ENCODE measurements around the gene HTR1D. TPM values are rescaled to one million over a fixed set of nuclear protein-coding genes. Genes with fewer than 3 reads are reported as not detected.

HTR1D gene
- total RNA-seq, 4 donors from 2014 or later, result 0.14 to 0.20 TPM; not detected in 2

DNA sequence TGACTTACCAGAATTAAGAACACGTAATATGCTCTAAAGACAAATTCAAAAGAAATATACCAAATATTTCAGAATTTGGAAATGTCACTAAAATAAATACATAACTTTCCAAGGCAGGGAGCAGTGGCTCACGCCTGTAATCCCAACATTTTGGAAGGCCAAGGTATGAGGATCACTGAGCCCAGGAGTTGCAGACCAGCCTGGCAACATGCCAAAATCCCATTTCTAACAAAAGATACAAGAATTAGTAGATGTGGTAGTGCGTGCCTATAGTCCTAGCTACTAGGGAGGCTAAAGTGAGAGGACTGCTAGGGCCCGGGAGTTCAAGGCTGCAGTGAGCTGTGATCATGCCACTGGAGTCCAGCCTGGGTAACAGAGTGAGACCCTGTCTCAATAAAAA lies 60.4 kb downstream of the HTR1D start:
- TF ChIP-seq POLR2AphosphoS5 (IDR thresholded peaks at IDR 0.05), result no peak
- TF ChIP-seq EP300 (IDR thresholded peaks at IDR 0.05; ENCODE audit: low read depth), result no peak
- TF ChIP-seq, protein P1, sequence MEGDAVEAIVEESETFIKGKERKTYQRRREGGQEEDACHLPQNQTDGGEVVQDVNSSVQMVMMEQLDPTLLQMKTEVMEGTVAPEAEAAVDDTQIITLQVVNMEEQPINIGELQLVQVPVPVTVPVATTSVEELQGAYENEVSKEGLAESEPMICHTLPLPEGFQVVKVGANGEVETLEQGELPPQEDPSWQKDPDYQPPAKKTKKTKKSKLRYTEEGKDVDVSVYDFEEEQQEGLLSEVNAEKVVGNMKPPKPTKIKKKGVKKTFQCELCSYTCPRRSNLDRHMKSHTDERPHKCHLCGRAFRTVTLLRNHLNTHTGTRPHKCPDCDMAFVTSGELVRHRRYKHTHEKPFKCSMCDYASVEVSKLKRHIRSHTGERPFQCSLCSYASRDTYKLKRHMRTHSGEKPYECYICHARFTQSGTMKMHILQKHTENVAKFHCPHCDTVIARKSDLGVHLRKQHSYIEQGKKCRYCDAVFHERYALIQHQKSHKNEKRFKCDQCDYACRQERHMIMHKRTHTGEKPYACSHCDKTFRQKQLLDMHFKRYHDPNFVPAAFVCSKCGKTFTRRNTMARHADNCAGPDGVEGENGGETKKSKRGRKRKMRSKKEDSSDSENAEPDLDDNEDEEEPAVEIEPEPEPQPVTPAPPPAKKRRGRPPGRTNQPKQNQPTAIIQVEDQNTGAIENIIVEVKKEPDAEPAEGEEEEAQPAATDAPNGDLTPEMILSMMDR (IDR thresholded peaks at IDR 0.05), result no peak
- TF ChIP-seq POLR2A (IDR thresholded peaks at IDR 0.05), result no peak
- 93 to 97% methylated on average over 3 to 4 of the region's 4 CpGs for WGBS, 2 donors (ENCODE audit: low coverage in 1 of 2)
- Histone ChIP-seq H3K4me1 (peaks cover 0 to 43% (median 20%) of the 10 kb centered on the region in 4 donors), H3K27ac (no peak overlapping the region), H3K36me3 (no peaks in the 10 kb centered on the region), H3K9me3 (no peaks in the 10 kb centered on the region), H3K4me3 (no peak overlapping the region), H3K27me3 (no peaks in the 10 kb centered on the region)
- in situ Hi-C loops (cut with MboI; ENCODE audit: low pct_ligation_motif_present in 1 of 4, low pct_unique_long_range_greater_than_20kb in 1 of 4, low sequenced_read_pairs in 3 of 4) (no loop called here), intact Hi-C loops (cut with DNase I; ENCODE audit: low total_unique reads) (no loop called here)
- DNase-seq, result no peak

- Histone ChIP-seq H3K4me1 (peaks cover 9 to 49% (median 23%) of the 10 kb centered on the region in 4 donors), H3K9me3 (no peaks in the 10 kb centered on the region), H3K4me3 (no peak overlapping the region), H3K36me3 (no peaks in the 10 kb centered on the region), H3K27me3 (no peaks in the 10 kb centered on the region), H3K27ac (no peak overlapping the region)
- no peak for TF ChIP-seq POLR2A (IDR thresholded peaks at IDR 0.05)
- no peak for TF ChIP-seq POLR2AphosphoS5 (IDR thresholded peaks at IDR 0.05)
- no peak for TF ChIP-seq EP300 (IDR thresholded peaks at IDR 0.05; ENCODE audit: low read depth)
- TF ChIP-seq, protein P1 (IDR thresholded peaks at IDR 0.05), result no peak
- in situ Hi-C loops (cut with MboI; ENCODE audit: low pct_ligation_motif_present in 1 of 4, low pct_unique_long_range_greater_than_20kb in 1 of 4, low sequenced_read_pairs in 3 of 4) (no loop called here), intact Hi-C loops (cut with DNase I; ENCODE audit: low total_unique reads) (no loop called here)
- no peak for DNase-seq
- WGBS, 2 donors (ENCODE audit: low coverage in 1 of 2), result 94% methylated on average over 1 of the region's 1 CpG
Measured at GRCh38 chr1:23152966-23153684, 64.2 kb downstream of the HTR1D start.

DNA sequence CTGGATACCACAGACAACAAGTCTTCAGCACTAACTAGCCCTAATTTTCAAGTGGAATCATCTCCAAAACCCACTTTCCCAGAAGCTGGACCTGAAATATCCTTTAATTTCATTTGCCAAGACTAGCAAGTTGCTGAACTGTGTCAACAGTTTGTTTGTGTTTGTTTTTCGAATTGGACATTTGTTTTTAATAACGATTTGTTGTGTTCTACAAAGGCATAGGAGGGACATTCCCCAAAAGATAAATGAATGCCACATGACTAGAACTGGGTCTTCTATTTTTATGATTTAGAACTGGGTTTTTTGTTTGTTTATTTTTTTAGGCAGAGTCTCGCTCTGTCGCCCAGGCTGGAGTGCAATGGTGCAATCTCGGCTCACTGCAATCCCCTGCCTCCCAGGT lies 66.6 kb downstream of the HTR1D start:
- intact Hi-C loops (cut with DNase I; ENCODE audit: low total_unique reads) (no loop called here), in situ Hi-C loops (cut with MboI; ENCODE audit: low pct_ligation_motif_present in 1 of 4, low pct_unique_long_range_greater_than_20kb in 1 of 4, low sequenced_read_pairs in 3 of 4) (no loop called here)
- peaks cover 9 to 44% (median 26%) of the 10 kb centered on the region in 4 donors for H3K4me1 ChIP-seq
- H3K36me3 ChIP-seq, result no peaks in the 10 kb centered on the region
- H3K27ac ChIP-seq, result peak overlapping the region in 1 of 4 donors; percentile 59
- WGBS, 2 donors (ENCODE audit: low coverage in 1 of 2), result 80 to 82% methylated on average over 3 to 5 of the region's 5 CpGs
- no peak for DNase-seq
- no peaks in the 10 kb centered on the region for H3K9me3 ChIP-seq
- no peaks in the 10 kb centered on the region for H3K27me3 ChIP-seq
- TF ChIP-seq, protein P1 (IDR thresholded peaks at IDR 0.05), result no peak
- TF ChIP-seq POLR2A (IDR thresholded peaks at IDR 0.05), result no peak
- no peak for TF ChIP-seq EP300 (IDR thresholded peaks at IDR 0.05; ENCODE audit: low read depth)
- no peak overlapping the region for H3K4me3 ChIP-seq

- in situ Hi-C loops (cut with MboI; ENCODE audit: low pct_ligation_motif_present in 1 of 4, low pct_unique_long_range_greater_than_20kb in 1 of 4, low sequenced_read_pairs in 3 of 4) (no loop called here), intact Hi-C loops (cut with DNase I; ENCODE audit: low total_unique reads) (no loop called here)
- H3K27me3 ChIP-seq, result no peaks in the 10 kb centered on the region
- WGBS, 2 donors (ENCODE audit: low coverage in 1 of 2), result 79 to 80% methylated on average over 2 of the region's 2 CpGs
- no peaks in the 10 kb centered on the region for H3K9me3 ChIP-seq
- no peaks in the 10 kb centered on the region for H3K36me3 ChIP-seq
- H3K4me3 ChIP-seq, result no peak overlapping the region
- no peak for DNase-seq
- peaks cover 9 to 38% (median 20%) of the 10 kb centered on the region in 4 donors for H3K4me1 ChIP-seq
- H3K27ac ChIP-seq, result peak overlapping the region in 2 of 4 donors; percentile 55 to 59
- TF ChIP-seq EP300 (IDR thresholded peaks at IDR 0.05; ENCODE audit: low read depth) (no peak), POLR2AphosphoS5 (IDR thresholded peaks at IDR 0.05) (no peak), POLR2A (IDR thresholded peaks at IDR 0.05) (no peak)
- TF ChIP-seq, protein P1 (IDR thresholded peaks at IDR 0.05), result no peak
Measured at GRCh38 chr1:23150125-23150524, 67.2 kb downstream of the HTR1D start.

Measured in transverse colon (tissue), 4 donors.